HFF-Myc (cell line): ENCODE measurements around the gene SIX2.

ENCODE experiments used
- DNase-seq: peaks from one replicate; pipeline ENCODE4 v3.0.0-alpha.2; 2011; ENCODE audit warnings: low read depth; ENCODE audit errors: extremely low read depth
- H3K4me3 ChIP-seq: replicated peaks from 2 replicates; pipeline ENCODE4 v1.5.1; 2011; ENCODE audit warnings: low read depth, mild to moderate bottlenecking, control low read depth, low read length
- CTCF ChIP-seq: IDR thresholded peaks from 2 replicates; pipeline ENCODE4 v1.5.1; 2012; ENCODE audit warnings: mild to moderate bottlenecking, low read depth, low read length, control low read depth; ENCODE audit errors: missing control alignments

SIX2 gene

GRCh38 chr2:45003579-45004551 lies 5.4 kb downstream of the SIX2 start:
- no peak for TF ChIP-seq CTCF
- DNase-seq, result no peak
- no peak overlapping the region for H3K4me3 ChIP-seq

GRCh38 chr2:45002686-45003085 lies 6.6 kb downstream of the SIX2 start:
- no peak for TF ChIP-seq CTCF
- DNase-seq, result no peak
- H3K4me3 ChIP-seq, result no peak overlapping the region

- DNase-seq, result no peak
- TF ChIP-seq CTCF, result no peak
Observed at GRCh38 chr2:45001869-45002385, 7.3 kb downstream of the SIX2 start.

GRCh38 chr2:45000921-45001868 lies 8.1 kb downstream of the SIX2 start:
- no peak for TF ChIP-seq CTCF
- no peak overlapping the region for H3K4me3 ChIP-seq
- no peak for DNase-seq

More at GRCh38 chr2:45001869-45002385, 7.3 kb downstream of the SIX2 start:
- no peak overlapping the region for H3K4me3 ChIP-seq

GRCh38 chr2:45000341-45000901 lies 8.8 kb downstream of the SIX2 start:
- TF ChIP-seq CTCF, result no peak
- no peak for DNase-seq
- no peak overlapping the region for H3K4me3 ChIP-seq

GRCh38 chr2:44999540-44999939 lies 9.7 kb downstream of the SIX2 start:
- DNase-seq, result no peak
- TF ChIP-seq CTCF, result no peak
- no peak overlapping the region for H3K4me3 ChIP-seq
